T1000 (cell line): ENCODE results near the gene DYSF.

Experiments used
- DNase-seq: peaks from one replicate; lab custom pipeline; 2025; ENCODE audit warnings: mixed read lengths; lab: John Stamatoyannopoulos, UW

DYSF gene

GRCh38 chr2:71456617-71457016 is 3.3 kb downstream of the DYSF start:
- no peak for DNase-seq

GRCh38 chr2:71457123-71457915 is 4.0 kb downstream of the DYSF start:
- no peak for DNase-seq

- no peak for DNase-seq
These were observed 4.6 kb downstream of the DYSF start for GRCh38 chr2:71457923-71458322.

GRCh38 chr2:71458413-71459083 is 5.2 kb downstream of the DYSF start:
- DNase-seq, result no peak

GRCh38 chr2:71459084-71459431 is 5.7 kb downstream of the DYSF start:
- no peak for DNase-seq

GRCh38 chr2:71460056-71460455 is 6.7 kb downstream of the DYSF start:
- no peak for DNase-seq

- no peak for DNase-seq
These were observed 7.4 kb downstream of the DYSF start for GRCh38 chr2:71460595-71461303.

GRCh38 chr2:71461304-71461671 is 7.9 kb downstream of the DYSF start:
- no peak for DNase-seq

- no peak for DNase-seq
These were observed 8.8 kb downstream of the DYSF start for GRCh38 chr2:71462056-71462605.

- DNase-seq, result no peak
These were observed 9.4 kb downstream of the DYSF start for GRCh38 chr2:71462641-71463341.

GRCh38 chr2:71463342-71463654 is 9.9 kb downstream of the DYSF start:
- no peak for DNase-seq

- no peak for DNase-seq
These were observed 11.0 kb downstream of the DYSF start for GRCh38 chr2:71464389-71464788.

- DNase-seq, result no peak
These were observed 12.0 kb downstream of the DYSF start for GRCh38 chr2:71465356-71465755.

- DNase-seq, result no peak
These were observed 12.6 kb downstream of the DYSF start for GRCh38 chr2:71465961-71466300.

GRCh38 chr2:71466301-71467179 is 13.2 kb downstream of the DYSF start:
- no peak for DNase-seq

GRCh38 chr2:71467180-71467815 is 13.9 kb downstream of the DYSF start:
- no peak for DNase-seq

- no peak for DNase-seq
These were observed 15.1 kb downstream of the DYSF start for GRCh38 chr2:71468279-71469015.

GRCh38 chr2:71469403-71470398 is 16.3 kb downstream of the DYSF start:
- no peak for DNase-seq

- DNase-seq, result peak; percentile 27
These were observed 17.9 kb downstream of the DYSF start for GRCh38 chr2:71471276-71471675.
